ENCODE data around the gene SLC34A1.
A peak's percentile ranks its signal among the peaks of the same experiment; 100 is the strongest.

Gene SLC34A1

GRCh38 chr5:177446200-177447065 is 62.2 kb downstream of the SLC34A1 start, which contains the start of gene PRR7:
PRR7 (plus strand) TSS chr5:177446814; CDS start chr5:177455068, 8,254 bp downstream.
- H3K9me3 ChIP-seq (ENCODE audit: insufficient read depth, low read depth, low read length), result no peaks in the 10 kb centered on the region
- H3K79me2 ChIP-seq (ENCODE audit: insufficient read depth, low read length), result no peaks in the 10 kb centered on the region
- no peaks in the 10 kb centered on the region for H3K9me2 ChIP-seq (replicated peaks; ENCODE audit: low read depth, low read length)
- H3K36me3 ChIP-seq (ENCODE audit: insufficient read depth, low read length), result no peaks in the 10 kb centered on the region
- no peaks in the 10 kb centered on the region for H3K27me3 ChIP-seq (ENCODE audit: insufficient read depth, low read length, poor library complexity, severe bottlenecking)
- no peaks in the 10 kb centered on the region for H4K20me1 ChIP-seq (ENCODE audit: insufficient read depth, low read length, poor library complexity, severe bottlenecking)
- H2AFZ ChIP-seq (ENCODE audit: low read length), result no peak within 1 kb of the TSS
- H3K9ac ChIP-seq (ENCODE audit: low read depth, low read length, poor library complexity, severe bottlenecking), result peak within 1 kb of the TSS; percentile 67
- H3K4me2 ChIP-seq (ENCODE audit: low read depth, low read length, poor library complexity, severe bottlenecking), result peak within 1 kb of the TSS; percentile 80
- TF ChIP-seq, protein P1, sequence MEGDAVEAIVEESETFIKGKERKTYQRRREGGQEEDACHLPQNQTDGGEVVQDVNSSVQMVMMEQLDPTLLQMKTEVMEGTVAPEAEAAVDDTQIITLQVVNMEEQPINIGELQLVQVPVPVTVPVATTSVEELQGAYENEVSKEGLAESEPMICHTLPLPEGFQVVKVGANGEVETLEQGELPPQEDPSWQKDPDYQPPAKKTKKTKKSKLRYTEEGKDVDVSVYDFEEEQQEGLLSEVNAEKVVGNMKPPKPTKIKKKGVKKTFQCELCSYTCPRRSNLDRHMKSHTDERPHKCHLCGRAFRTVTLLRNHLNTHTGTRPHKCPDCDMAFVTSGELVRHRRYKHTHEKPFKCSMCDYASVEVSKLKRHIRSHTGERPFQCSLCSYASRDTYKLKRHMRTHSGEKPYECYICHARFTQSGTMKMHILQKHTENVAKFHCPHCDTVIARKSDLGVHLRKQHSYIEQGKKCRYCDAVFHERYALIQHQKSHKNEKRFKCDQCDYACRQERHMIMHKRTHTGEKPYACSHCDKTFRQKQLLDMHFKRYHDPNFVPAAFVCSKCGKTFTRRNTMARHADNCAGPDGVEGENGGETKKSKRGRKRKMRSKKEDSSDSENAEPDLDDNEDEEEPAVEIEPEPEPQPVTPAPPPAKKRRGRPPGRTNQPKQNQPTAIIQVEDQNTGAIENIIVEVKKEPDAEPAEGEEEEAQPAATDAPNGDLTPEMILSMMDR (conservative IDR thresholded peaks at IDR 0.05; ENCODE audit: low read length), result no peak
- no peak for TF ChIP-seq EZH2phosphoT487 (IDR thresholded peaks at IDR 0.05; ENCODE audit: borderline replicate concordance)
- no peaks in the 10 kb centered on the region for H3K4me1 ChIP-seq (ENCODE audit: insufficient read depth, low read length, poor library complexity, severe bottlenecking)
- H3F3A ChIP-seq (ENCODE audit: low read depth), result no peaks in the 10 kb centered on the region
- H3K4me3 ChIP-seq (ENCODE audit: low read length, poor library complexity, severe bottlenecking), result peak within 1 kb of the TSS; percentile 72

- no peak for TF ChIP-seq EZH2phosphoT487 (IDR thresholded peaks at IDR 0.05; ENCODE audit: borderline replicate concordance)
- TF ChIP-seq, protein P1 (conservative IDR thresholded peaks at IDR 0.05; ENCODE audit: low read length), result no peak
- Histone ChIP-seq H3K4me1 (ENCODE audit: insufficient read depth, low read length, poor library complexity, severe bottlenecking) (no peaks in the 10 kb centered on the region), H3K9me2 (replicated peaks; ENCODE audit: low read depth, low read length) (no peaks in the 10 kb centered on the region), H3F3A (ENCODE audit: low read depth) (no peaks in the 10 kb centered on the region), H2AFZ (ENCODE audit: low read length) (no peak overlapping the region), H3K27me3 (ENCODE audit: insufficient read depth, low read length, poor library complexity, severe bottlenecking) (no peaks in the 10 kb centered on the region), H3K79me2 (ENCODE audit: insufficient read depth, low read length) (no peaks in the 10 kb centered on the region), H3K9ac (ENCODE audit: low read depth, low read length, poor library complexity, severe bottlenecking) (no peak overlapping the region), H3K4me3 (ENCODE audit: low read length, poor library complexity, severe bottlenecking) (peak overlapping the region; percentile 72), H3K9me3 (ENCODE audit: insufficient read depth, low read depth, low read length) (no peaks in the 10 kb centered on the region), H3K36me3 (ENCODE audit: insufficient read depth, low read length) (no peaks in the 10 kb centered on the region), H3K4me2 (ENCODE audit: low read depth, low read length, poor library complexity, severe bottlenecking) (peak overlapping the region; percentile 80), H4K20me1 (ENCODE audit: insufficient read depth, low read length, poor library complexity, severe bottlenecking) (no peaks in the 10 kb centered on the region)
These were observed 62.9 kb downstream of the SLC34A1 start for GRCh38 chr5:177447066-177447610.

GRCh38 chr5:177447611-177448243 is 63.5 kb downstream of the SLC34A1 start:
- Histone ChIP-seq H4K20me1 (ENCODE audit: insufficient read depth, low read length, poor library complexity, severe bottlenecking) (no peaks in the 10 kb centered on the region), H3K36me3 (ENCODE audit: insufficient read depth, low read length) (no peaks in the 10 kb centered on the region), H3F3A (ENCODE audit: low read depth) (no peaks in the 10 kb centered on the region), H2AFZ (ENCODE audit: low read length) (no peak overlapping the region), H3K79me2 (ENCODE audit: insufficient read depth, low read length) (no peaks in the 10 kb centered on the region), H3K4me2 (ENCODE audit: low read depth, low read length, poor library complexity, severe bottlenecking) (peak overlapping the region; percentile 37), H3K4me3 (ENCODE audit: low read length, poor library complexity, severe bottlenecking) (no peak overlapping the region), H3K9me2 (replicated peaks; ENCODE audit: low read depth, low read length) (no peaks in the 10 kb centered on the region), H3K9ac (ENCODE audit: low read depth, low read length, poor library complexity, severe bottlenecking) (no peak overlapping the region), H3K4me1 (ENCODE audit: insufficient read depth, low read length, poor library complexity, severe bottlenecking) (no peaks in the 10 kb centered on the region), H3K27me3 (ENCODE audit: insufficient read depth, low read length, poor library complexity, severe bottlenecking) (no peaks in the 10 kb centered on the region), H3K9me3 (ENCODE audit: insufficient read depth, low read depth, low read length) (no peaks in the 10 kb centered on the region)
- no peak for TF ChIP-seq EZH2phosphoT487 (IDR thresholded peaks at IDR 0.05; ENCODE audit: borderline replicate concordance)
- TF ChIP-seq, protein P1 (conservative IDR thresholded peaks at IDR 0.05; ENCODE audit: low read length), result no peak

Measured in Loucy (cell line).